NCI-H1694 (cell line): ENCODE measurements around the gene DAZAP2.
"Not testable (repeated sequence)": the region's sequence is repeated elsewhere in the genome, so short reads cannot be mapped to it uniquely, and the experiment has no call there.

Source experiments
- DNase-seq: peaks from one replicate; lab custom pipeline; 2025; lab: John Stamatoyannopoulos, UW

Gene DAZAP2

GRCh38 chr12:51217133-51217967, 21.3 kb upstream of the DAZAP2 start:
- no peak for DNase-seq

- DNase-seq = peak; percentile 7
Measured at GRCh38 chr12:51217968-51218606, 20.5 kb upstream of the DAZAP2 start, which contains the start of gene POU6F1. TSS of gene POU6F1 (minus strand) at chr12:51218062. CDS start at chr12:51206836, 11,226 bp downstream.

GRCh38 chr12:51218607-51219161, 19.9 kb upstream of the DAZAP2 start:
- no peak for DNase-seq

- DNase-seq = no peak
Measured at GRCh38 chr12:51219322-51219721, 19.3 kb upstream of the DAZAP2 start.

GRCh38 chr12:51219857-51220256, 18.8 kb upstream of the DAZAP2 start:
- not testable (repeated sequence) for DNase-seq

GRCh38 chr12:51222461-51222860, 16.2 kb upstream of the DAZAP2 start:
- DNase-seq = no peak

- DNase-seq = no peak
Measured at GRCh38 chr12:51224625-51225024, 14.0 kb upstream of the DAZAP2 start.

GRCh38 chr12:51225234-51225633, 13.4 kb upstream of the DAZAP2 start:
- DNase-seq = no peak

- DNase-seq = no peak
Measured at GRCh38 chr12:51225771-51226170, 12.9 kb upstream of the DAZAP2 start.

GRCh38 chr12:51227112-51227511, 11.5 kb upstream of the DAZAP2 start:
- not testable (repeated sequence) for DNase-seq

- no peak for DNase-seq
Measured at GRCh38 chr12:51227962-51228361, 10.7 kb upstream of the DAZAP2 start.

GRCh38 chr12:51229116-51229809, 9.4 kb upstream of the DAZAP2 start:
- DNase-seq = no peak

- DNase-seq = no peak
Measured at GRCh38 chr12:51232642-51233041, 6.0 kb upstream of the DAZAP2 start.

GRCh38 chr12:51234530-51234929, 4.1 kb upstream of the DAZAP2 start:
- no peak for DNase-seq

- DNase-seq = no peak
Measured at GRCh38 chr12:51238037-51238509, 553 bp upstream of the DAZAP2 start.

GRCh38 chr12:51240971-51241370, 2.3 kb downstream of the DAZAP2 start:
- no peak for DNase-seq

- DNase-seq = no peak
Measured at GRCh38 chr12:51242120-51242519, 3.5 kb downstream of the DAZAP2 start.

GRCh38 chr12:51242876-51243275, 4.2 kb downstream of the DAZAP2 start:
- DNase-seq = no peak

- DNase-seq = no peak
Measured at GRCh38 chr12:51244269-51244668, 5.6 kb downstream of the DAZAP2 start.

GRCh38 chr12:51245476-51246253, 7.0 kb downstream of the DAZAP2 start:
- DNase-seq = no peak

- no peak for DNase-seq
Measured at GRCh38 chr12:51246254-51246853, 7.7 kb downstream of the DAZAP2 start.
